ENCODE results near the gene TENT4B.
A peak's percentile ranks its signal among the peaks of the same experiment; 100 is the strongest.

TENT4B gene

DNA sequence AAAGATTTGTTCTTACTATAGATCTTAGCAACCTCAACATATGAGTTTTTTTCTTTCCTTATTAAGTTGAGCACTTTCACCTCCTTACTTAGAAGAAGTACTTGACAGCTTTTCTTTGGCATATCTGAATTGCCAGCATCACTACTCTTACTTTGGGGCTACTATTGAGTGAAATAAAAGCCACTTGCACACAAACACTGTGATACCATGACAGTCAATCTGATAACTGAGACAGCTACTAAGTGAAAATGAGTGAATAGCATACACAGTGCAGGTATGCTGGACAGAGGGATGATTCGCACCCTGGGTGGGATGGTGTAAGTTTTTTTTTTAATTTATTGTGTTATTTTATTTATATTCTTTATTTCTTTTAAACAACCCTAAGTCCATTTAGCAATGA lies 13.5 kb upstream of the TENT4B start:
- ATAC-seq (replicated peaks) (no peak), DNase-seq (no peak)
- H3K9me3 Mint-ChIP-seq = no peaks in the 10 kb centered on the region
- no peaks in the 10 kb centered on the region for H3K4me1 Mint-ChIP-seq (ENCODE audit: low read depth in 2 of 2)
- H3K36me3 Mint-ChIP-seq (ENCODE audit: insufficient read depth) = no peaks in the 10 kb centered on the region
- no peaks in the 10 kb centered on the region for H3K27me3 Mint-ChIP-seq
- H3K4me3 Mint-ChIP-seq = no peak overlapping the region
- H3K27ac Mint-ChIP-seq = peak overlapping the region in 1 of 2 donors; percentile 49

- Mint-ChIP-seq H3K4me3 (no peak overlapping the region), H3K9me3 (no peaks in the 10 kb centered on the region), H3K36me3 (ENCODE audit: insufficient read depth) (no peaks in the 10 kb centered on the region), H3K27me3 (no peaks in the 10 kb centered on the region), H3K27ac (no peak overlapping the region), H3K4me1 (ENCODE audit: low read depth in 2 of 2) (no peaks in the 10 kb centered on the region)
- DNase-seq (no peak), ATAC-seq (replicated peaks) (no peak)
These were observed 8.9 kb upstream of the TENT4B start for GRCh38 chr16:50144211-50144610.

- no peak for DNase-seq
- H3K27me3 Mint-ChIP-seq = no peaks in the 10 kb centered on the region
- H3K4me1 Mint-ChIP-seq (ENCODE audit: low read depth in 2 of 2) = no peaks in the 10 kb centered on the region
- no peak for ATAC-seq (replicated peaks)
- no peak overlapping the region for H3K27ac Mint-ChIP-seq
- peaks cover 3% of the 10 kb centered on the region for H3K36me3 Mint-ChIP-seq (ENCODE audit: insufficient read depth)
- no peak overlapping the region for H3K4me3 Mint-ChIP-seq
- H3K9me3 Mint-ChIP-seq = no peaks in the 10 kb centered on the region
These were observed 6.3 kb upstream of the TENT4B start for GRCh38 chr16:50146479-50147435.

DNA sequence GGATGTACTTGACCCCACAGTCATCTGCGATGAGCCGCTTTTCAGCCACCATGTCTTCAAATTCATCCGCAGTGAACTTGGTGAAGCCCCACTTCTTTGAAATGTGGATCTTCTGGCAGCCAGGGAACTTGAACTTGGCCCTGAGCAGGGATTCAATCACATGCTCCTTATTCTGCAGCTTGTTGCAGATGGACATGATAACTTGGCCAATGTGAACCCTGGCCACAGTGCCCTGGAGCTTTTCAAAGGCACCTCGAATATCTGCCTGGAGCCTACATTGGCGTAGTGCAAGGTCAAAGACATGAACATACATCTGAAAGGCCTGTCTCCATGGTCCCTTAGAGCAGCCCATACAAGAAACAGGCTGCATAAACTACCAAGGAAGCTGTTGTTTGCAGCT lies 1.8 kb upstream of the TENT4B start:
- no peak for ATAC-seq (replicated peaks)
- no peaks in the 10 kb centered on the region for H3K9me3 Mint-ChIP-seq
- DNase-seq = no peak
- H3K4me3 Mint-ChIP-seq = no peak overlapping the region
- H3K36me3 Mint-ChIP-seq (ENCODE audit: insufficient read depth) = peaks cover 38% of the 10 kb centered on the region
- no peak overlapping the region for H3K27ac Mint-ChIP-seq
- H3K27me3 Mint-ChIP-seq = no peaks in the 10 kb centered on the region
- H3K4me1 Mint-ChIP-seq (ENCODE audit: low read depth in 2 of 2) = peaks cover 18 to 19% of the 10 kb centered on the region in 2 donors

DNA sequence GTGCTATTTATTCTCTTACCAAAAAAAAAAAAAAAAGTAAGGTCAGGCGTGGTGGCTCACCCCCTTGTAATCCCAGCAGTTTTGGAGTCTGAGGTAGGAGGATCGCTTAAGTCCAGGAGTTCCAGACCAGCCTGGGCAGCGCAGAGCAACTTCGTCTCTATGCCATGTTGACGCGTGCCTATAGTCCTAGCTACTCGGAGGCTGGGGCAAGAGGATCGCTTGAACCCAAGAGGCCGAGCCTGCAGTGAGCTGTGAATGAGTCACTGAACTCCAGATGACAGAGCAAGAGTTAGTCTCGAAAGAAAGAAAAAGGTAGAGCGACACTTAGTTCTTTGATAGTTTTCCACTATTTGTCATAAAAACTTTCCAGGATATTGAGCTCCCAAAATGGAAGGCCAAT lies 1.4 kb upstream of the TENT4B start:
- H3K36me3 Mint-ChIP-seq (ENCODE audit: insufficient read depth) = peaks cover 41% of the 10 kb centered on the region
- H3K27me3 Mint-ChIP-seq = no peaks in the 10 kb centered on the region
- DNase-seq = no peak
- H3K27ac Mint-ChIP-seq = peak overlapping the region; percentile 89 to 98
- no peak for ATAC-seq (replicated peaks)
- H3K9me3 Mint-ChIP-seq = no peaks in the 10 kb centered on the region
- peak overlapping the region; percentile 84 to 91 for H3K4me3 Mint-ChIP-seq
- peaks cover 21 to 23% of the 10 kb centered on the region in 2 donors for H3K4me1 Mint-ChIP-seq (ENCODE audit: low read depth in 2 of 2)

GRCh38 chr16:50152351-50152806 lies 727 bp upstream of the TENT4B start:
- peak overlapping the region; percentile 84 to 91 for H3K4me3 Mint-ChIP-seq
- H3K27me3 Mint-ChIP-seq = no peaks in the 10 kb centered on the region
- peak; percentile 66 to 68 (median 68) for DNase-seq
- peak overlapping the region; percentile 89 to 98 for H3K27ac Mint-ChIP-seq
- peak; percentile 62 for ATAC-seq (replicated peaks)
- peaks cover 23 to 28% of the 10 kb centered on the region in 2 donors for H3K4me1 Mint-ChIP-seq (ENCODE audit: low read depth in 2 of 2)
- H3K9me3 Mint-ChIP-seq = no peaks in the 10 kb centered on the region
- H3K36me3 Mint-ChIP-seq (ENCODE audit: insufficient read depth) = peaks cover 45% of the 10 kb centered on the region

DNA sequence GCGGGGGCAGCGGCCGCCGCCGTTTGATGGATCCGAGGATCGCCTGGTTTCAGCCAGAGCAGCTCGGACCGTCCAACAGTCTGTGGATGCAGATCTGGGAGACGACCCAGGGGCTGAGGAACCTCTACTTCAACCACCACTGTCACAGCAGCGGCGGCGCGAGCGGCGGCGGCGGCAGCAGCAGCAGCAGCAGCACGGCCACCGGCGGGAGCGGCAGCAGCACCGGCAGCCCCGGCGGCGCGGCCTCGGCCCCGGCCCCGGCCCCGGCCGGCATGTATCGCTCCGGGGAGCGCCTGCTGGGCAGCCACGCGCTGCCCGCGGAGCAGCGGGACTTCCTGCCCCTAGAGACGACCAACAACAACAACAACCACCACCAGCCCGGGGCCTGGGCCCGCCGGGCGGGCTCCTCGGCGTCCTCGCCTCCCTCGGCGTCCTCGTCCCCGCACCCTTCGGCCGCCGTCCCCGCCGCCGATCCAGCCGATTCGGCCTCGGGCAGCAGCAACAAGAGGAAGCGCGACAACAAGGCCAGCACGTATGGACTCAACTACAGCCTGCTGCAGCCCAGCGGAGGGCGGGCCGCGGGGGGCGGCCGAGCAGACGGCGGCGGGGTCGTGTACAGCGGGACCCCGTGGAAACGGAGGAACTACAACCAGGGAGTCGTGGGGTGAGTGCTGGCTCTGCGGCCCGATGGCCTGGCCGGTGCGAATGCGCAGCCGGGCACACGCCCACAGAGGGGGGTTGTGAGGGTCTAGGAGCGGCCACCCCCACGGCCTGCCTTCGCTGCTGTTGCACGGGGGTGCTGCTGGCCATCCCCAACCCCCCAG lies 702 bp downstream of the TENT4B start:
- no peaks in the 10 kb centered on the region for H3K9me3 Mint-ChIP-seq
- no peak for DNase-seq

DNA sequence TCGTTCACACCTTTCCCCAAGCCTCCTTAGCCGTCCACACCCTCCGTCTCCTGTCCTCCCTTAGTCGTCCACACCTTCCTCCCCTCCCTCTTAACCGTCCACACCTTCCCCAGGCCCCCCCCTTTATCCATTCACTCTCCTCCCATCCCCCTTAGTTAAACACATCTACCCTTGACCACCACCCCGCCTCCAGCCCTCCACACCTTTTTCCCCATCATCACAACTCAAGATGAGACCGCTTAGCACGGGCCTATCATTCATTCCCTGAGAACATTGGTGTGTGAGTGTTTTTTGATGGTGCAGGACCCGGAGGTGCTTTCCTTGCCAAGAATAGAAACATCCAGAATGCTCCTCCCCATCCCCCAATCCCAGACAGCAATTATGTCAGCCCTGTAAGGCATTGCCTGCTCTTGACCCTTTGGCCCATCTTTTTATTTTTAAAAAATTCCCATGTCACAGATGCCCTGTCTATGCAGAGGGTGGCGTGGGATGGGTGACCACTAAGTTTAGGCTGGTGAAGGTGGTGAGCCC lies 1.4 kb downstream of the TENT4B start:
- Mint-ChIP-seq H3K4me1 (ENCODE audit: low read depth in 2 of 2) (peaks cover 34 to 44% of the 10 kb centered on the region in 2 donors), H3K36me3 (ENCODE audit: insufficient read depth) (peaks cover 45% of the 10 kb centered on the region), H3K4me3 (peak overlapping the region; percentile 91 to 93), H3K27ac (peak overlapping the region; percentile 86 to 94), H3K9me3 (no peaks in the 10 kb centered on the region), H3K27me3 (no peaks in the 10 kb centered on the region)
- ATAC-seq (replicated peaks) (no peak), DNase-seq (no peak)

More for the DNA sequence above, 702 bp downstream of the TENT4B start:
- H3K27me3 Mint-ChIP-seq = no peaks in the 10 kb centered on the region
- no peak for ATAC-seq (replicated peaks)
- peaks cover 27 to 37% of the 10 kb centered on the region in 2 donors for H3K4me1 Mint-ChIP-seq (ENCODE audit: low read depth in 2 of 2)
- peak overlapping the region; percentile 86 to 94 for H3K27ac Mint-ChIP-seq
- H3K4me3 Mint-ChIP-seq = peak overlapping the region; percentile 91 to 93
- H3K36me3 Mint-ChIP-seq (ENCODE audit: insufficient read depth) = peaks cover 45% of the 10 kb centered on the region

GRCh38 chr16:50155925-50156324 lies 2.8 kb downstream of the TENT4B start:
- Mint-ChIP-seq H3K27me3 (no peaks in the 10 kb centered on the region), H3K4me3 (peak overlapping the region; percentile 91 to 93), H3K4me1 (ENCODE audit: low read depth in 2 of 2) (peaks cover 45 to 56% of the 10 kb centered on the region in 2 donors), H3K27ac (peak overlapping the region in 1 of 2 donors; percentile 86), H3K9me3 (no peaks in the 10 kb centered on the region), H3K36me3 (ENCODE audit: insufficient read depth) (peaks cover 57% of the 10 kb centered on the region)
- DNase-seq (no peak), ATAC-seq (replicated peaks) (no peak)

DNA sequence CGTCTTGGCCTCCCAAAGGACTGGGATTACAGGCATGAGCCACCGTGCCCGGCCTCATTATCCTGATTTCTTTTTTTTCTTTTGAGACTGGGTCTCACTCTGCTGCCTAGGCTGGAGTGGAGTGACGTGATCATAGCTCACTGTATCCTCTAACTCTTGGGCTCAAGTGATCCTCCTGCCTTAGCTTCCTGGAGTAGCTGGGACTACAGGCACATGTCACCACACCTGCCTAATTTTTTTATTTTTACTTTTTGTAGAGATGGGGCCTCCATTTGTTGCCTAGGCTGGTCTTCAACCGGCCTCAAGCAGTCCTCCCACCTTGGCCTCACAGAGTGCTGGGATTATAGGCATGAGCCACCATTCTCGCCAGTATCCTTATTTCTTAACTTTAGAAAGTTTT lies 3.5 kb downstream of the TENT4B start:
- DNase-seq (no peak), ATAC-seq (replicated peaks) (no peak)
- Mint-ChIP-seq H3K4me1 (ENCODE audit: low read depth in 2 of 2) (peaks cover 46 to 59% of the 10 kb centered on the region in 2 donors), H3K4me3 (peak overlapping the region; percentile 56 to 93), H3K9me3 (no peaks in the 10 kb centered on the region), H3K27ac (peak overlapping the region; percentile 72 to 86), H3K27me3 (no peaks in the 10 kb centered on the region), H3K36me3 (ENCODE audit: insufficient read depth) (peaks cover 56% of the 10 kb centered on the region)

DNA sequence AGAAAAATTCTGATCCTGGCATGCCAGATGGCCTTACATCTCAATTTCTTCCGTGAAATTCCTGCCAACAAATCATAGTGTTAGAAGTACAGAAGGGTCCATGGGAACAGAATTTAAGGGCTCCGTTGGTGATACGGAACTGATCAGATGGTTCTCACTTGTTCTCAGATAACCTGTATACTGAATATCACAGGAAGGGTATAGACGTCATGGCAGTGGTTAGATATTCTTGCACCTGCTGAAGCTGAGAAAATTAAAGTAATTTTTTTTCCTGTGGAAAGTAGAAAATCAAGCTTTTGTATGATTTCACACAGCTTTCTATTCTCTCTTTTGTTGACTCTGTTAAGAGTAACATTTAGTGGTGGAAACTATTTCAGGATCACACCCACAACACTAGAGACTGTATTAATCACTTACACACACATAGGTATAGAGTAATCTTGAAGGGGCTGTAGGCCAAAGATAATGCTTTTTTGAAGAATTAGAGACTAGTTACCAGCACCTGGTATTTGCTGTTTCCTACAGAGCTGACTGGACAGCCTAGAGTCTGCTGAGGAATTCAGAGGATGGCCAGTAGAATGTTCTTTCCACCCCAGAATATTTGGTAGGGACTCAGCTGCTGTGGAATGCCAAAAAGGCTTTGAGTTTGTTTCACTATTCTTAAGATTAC lies 7.5 kb downstream of the TENT4B start:
- no peaks in the 10 kb centered on the region for H3K27me3 Mint-ChIP-seq
- no peaks in the 10 kb centered on the region for H3K9me3 Mint-ChIP-seq
- peaks cover 27% of the 10 kb centered on the region for H3K36me3 Mint-ChIP-seq (ENCODE audit: insufficient read depth)
- ATAC-seq (replicated peaks) (peak; percentile 87), DNase-seq (peak in 1 of 3 experiments; percentile 20)
- peaks cover 39 to 61% of the 10 kb centered on the region in 2 donors for H3K4me1 Mint-ChIP-seq (ENCODE audit: low read depth in 2 of 2)
- H3K27ac Mint-ChIP-seq = peak overlapping the region; percentile 72 to 94
- H3K4me3 Mint-ChIP-seq = peak overlapping the region; percentile 45 to 69

GRCh38 chr16:50161950-50162349 lies 8.8 kb downstream of the TENT4B start:
- Mint-ChIP-seq H3K4me3 (peak overlapping the region in 1 of 2 donors; percentile 31), H3K27me3 (no peaks in the 10 kb centered on the region), H3K36me3 (ENCODE audit: insufficient read depth) (peaks cover 25% of the 10 kb centered on the region), H3K4me1 (ENCODE audit: low read depth in 2 of 2) (peaks cover 41 to 60% of the 10 kb centered on the region in 2 donors), H3K27ac (peak overlapping the region in 1 of 2 donors; percentile 72), H3K9me3 (no peaks in the 10 kb centered on the region)
- no peak for DNase-seq
- ATAC-seq (replicated peaks) = no peak

DNA sequence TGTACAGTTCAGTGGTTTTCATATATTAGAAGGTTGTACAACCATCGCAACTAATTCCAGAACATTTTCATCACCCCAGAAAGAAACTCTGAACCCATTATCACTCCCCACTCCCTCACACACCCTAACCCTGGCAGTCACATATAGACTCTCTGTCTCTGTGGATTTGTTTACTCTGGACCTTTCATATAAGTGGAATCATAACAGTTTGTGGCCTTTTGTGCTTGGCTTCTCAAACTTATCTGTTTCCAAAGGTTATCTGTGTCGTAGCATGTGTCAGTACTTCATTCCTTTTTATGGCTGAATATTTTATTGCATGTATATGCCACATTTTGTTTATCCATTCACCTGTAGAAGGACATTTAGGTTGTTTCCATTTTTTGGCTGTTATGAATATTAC lies 12.4 kb downstream of the TENT4B start:
- Mint-ChIP-seq H3K27me3 (no peaks in the 10 kb centered on the region), H3K4me1 (ENCODE audit: low read depth in 2 of 2) (peaks cover 33 to 52% of the 10 kb centered on the region in 2 donors), H3K4me3 (no peak overlapping the region), H3K36me3 (ENCODE audit: insufficient read depth) (peaks cover 20% of the 10 kb centered on the region), H3K27ac (no peak overlapping the region), H3K9me3 (no peaks in the 10 kb centered on the region)
- DNase-seq (no peak), ATAC-seq (replicated peaks) (no peak)
